Measurements from ENCODE around the gene CTIF.
"Not testable (repeated sequence)": the region's sequence is repeated elsewhere in the genome, so short reads cannot be mapped to it uniquely, and the experiment has no call there.

CTIF gene

DNA sequence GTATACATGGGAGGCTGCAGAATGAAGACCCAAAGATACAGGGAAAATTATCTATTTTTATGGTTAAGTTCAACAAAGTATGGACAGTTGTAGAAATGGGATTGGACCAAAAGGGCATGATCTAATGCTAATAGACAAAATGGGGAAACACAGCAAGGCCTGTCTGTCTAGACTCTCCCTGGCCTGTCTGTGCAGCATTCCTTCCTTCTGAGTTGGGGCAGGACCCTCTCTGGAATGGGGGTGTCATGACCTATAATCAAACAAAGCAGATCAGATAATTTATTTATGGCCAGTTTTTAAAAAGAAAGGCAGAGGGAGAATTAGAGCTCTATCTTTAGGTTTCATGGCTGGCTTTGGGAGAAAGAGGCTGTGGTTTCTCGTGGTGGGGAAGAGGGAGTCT lies 104.4 kb downstream of the CTIF start:
- DNase-seq (ENCODE audit: low spot score): no peak

DNA sequence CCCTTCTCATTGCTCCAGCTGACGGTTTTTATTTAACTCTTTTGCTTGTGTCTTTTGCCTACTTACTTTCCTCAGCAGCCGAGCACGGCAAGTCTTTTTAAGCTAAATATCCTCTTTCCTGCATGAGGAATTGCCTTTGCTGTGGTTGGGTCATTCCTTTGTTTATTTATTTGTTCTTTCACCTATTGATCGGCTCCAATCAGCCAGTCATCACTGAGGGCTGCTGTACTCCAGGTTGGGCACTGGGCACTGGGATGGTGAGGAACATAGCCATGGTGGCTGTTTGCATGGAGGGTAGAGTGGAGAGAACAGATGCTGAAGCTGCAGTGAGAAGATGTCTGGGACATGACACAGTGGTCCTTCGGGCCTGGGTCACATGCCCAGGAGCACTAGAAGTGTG lies 105.2 kb downstream of the CTIF start:
- no peak for DNase-seq (ENCODE audit: low spot score)

DNA sequence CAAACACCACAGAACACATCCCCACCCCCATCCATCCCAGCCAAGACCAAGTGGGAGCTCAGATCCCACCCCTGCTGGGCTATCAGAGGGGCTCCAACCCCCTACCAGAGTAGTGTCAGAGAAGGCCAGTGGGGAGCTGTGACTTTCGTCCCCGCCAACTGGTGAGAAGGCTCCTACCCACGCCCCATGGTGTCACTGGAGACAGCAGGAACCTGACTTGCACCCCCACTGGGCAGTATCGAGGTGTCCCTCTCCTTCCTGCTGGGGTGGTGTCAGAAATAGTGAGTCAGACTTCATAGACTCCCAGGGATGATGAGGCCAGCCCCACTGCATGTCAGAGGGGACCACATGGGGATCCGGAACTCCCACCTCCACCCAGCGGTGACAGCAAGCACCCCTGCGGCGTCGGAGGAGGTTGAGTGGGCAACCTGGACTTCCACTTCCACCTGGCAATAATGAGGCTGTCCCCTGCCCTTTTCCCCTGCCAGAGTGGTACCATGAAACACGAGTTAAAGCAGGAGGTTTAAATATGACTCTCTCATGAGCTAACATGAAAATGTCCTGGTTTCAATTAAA lies 106.7 kb downstream of the CTIF start:
- no peak for DNase-seq (ENCODE audit: low spot score)

DNA sequence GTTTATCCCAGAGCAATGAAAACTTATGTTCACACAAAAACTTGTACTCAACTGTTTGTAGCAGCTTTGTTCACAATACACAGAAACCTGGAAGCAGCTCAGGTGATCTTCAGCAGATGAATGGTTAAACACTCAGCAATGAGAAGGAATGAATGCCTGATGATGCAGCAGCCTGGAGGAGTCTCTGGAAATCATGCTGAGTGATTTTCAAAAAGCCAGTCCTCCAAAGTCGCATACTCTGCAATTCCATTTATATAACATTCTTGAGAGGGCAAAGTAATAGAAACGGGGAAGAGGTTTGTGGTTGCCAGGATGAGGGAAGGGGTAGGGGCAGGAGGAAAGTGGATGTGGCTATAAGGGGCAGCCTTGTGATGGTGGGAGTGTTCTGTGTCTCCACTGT lies 108.1 kb downstream of the CTIF start:
- DNase-seq (ENCODE audit: low spot score): no peak

DNA sequence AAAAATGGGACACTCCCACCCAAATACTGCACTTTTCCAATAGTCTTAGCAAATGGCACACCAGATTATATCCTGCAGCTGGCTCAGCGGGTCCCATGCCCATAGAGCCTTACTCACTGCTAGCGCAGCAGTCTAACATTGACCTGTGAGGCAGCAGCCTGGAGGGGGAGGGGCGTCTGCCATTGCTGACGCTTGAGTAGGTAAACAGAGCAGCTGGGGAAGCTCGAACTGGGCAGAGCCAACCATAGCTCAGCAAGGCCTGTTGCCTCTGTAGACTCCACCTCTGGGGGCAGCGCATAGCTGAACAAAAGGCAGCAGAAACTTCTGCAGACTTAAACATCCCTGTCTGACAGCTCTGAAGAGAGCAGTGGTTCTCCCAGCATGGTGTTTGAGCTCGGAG lies 110.4 kb downstream of the CTIF start:
- DNase-seq (ENCODE audit: low spot score): no peak

DNA sequence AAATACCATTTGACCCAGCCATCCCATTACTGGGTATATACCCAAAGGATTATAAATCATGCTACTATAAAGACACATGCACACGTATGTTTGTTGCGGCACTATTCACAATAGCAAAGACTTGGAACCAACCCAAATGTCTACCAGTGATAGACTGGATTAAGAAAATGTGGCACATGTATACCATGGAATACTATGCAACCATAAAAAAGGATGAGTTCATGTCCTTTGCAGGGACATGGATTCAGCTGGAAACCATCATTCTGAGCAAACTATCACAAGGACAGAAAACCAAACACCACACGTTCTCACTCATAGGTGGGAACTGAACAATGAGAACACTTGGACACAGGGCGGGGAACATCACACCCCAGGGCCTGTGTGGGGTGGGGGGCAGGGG lies 115.8 kb downstream of the CTIF start:
- DNase-seq (ENCODE audit: low spot score): not testable (repeated sequence)

DNA sequence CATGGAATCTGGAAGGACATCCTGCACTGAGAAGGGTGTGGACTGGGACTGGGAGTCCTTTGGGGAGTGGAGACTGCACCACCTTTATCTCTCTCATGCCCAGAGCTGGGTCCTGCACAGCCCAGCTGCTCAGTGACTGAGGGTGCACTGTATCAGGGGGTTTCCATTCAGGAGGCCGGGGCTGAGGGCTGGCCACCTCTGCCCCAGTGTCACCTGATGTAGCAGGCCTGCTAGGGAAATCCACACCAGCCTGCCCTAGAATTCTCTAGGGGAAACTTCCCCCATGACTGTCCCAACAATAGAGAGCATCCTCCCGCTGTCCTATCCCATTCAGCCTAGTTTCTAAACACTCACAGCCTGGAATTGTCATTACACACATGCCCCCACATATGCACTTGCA lies 116.7 kb downstream of the CTIF start:
- DNase-seq (ENCODE audit: low spot score): no peak

DNA sequence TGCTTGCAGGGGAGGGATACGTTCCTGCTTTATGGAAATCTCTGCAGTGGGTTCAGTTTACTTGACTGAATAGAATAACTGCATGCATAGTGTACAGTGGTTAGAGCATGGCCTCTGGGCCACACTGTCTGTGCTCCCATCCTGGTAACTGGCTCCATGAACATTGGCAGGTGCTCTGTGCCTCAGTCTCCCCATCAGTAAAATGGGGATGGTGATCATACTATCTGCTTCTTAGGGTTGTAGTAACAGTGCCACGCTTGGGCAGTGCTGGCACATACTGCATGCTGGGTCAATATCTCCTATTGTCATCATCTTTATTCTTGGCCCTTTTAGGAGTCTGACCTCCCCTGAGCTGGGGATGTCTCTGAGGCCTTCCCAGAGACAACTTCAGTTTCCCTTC lies 117.3 kb downstream of the CTIF start:
- DNase-seq (ENCODE audit: low spot score): no peak

DNA sequence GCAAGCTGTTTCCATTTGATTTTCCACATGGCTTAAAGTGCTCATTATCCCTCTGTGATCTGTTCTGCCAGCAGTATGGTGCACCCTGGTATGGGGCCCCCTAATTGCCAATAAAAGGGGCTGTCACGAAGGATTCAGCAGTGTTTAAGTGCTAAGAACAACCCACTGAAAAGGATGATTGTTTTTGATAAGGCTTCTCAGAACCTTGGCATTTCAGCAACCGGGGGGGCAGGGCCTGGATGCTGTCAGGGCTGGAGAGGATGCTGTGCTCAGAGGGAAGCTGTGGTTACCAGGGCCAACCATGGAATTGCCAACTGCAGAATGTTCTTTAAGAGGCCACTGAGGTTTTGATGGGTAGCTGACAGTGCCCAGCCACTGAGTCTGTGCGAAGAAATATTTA lies 117.8 kb downstream of the CTIF start:
- peak; percentile 43 for DNase-seq (ENCODE audit: low spot score)

DNA sequence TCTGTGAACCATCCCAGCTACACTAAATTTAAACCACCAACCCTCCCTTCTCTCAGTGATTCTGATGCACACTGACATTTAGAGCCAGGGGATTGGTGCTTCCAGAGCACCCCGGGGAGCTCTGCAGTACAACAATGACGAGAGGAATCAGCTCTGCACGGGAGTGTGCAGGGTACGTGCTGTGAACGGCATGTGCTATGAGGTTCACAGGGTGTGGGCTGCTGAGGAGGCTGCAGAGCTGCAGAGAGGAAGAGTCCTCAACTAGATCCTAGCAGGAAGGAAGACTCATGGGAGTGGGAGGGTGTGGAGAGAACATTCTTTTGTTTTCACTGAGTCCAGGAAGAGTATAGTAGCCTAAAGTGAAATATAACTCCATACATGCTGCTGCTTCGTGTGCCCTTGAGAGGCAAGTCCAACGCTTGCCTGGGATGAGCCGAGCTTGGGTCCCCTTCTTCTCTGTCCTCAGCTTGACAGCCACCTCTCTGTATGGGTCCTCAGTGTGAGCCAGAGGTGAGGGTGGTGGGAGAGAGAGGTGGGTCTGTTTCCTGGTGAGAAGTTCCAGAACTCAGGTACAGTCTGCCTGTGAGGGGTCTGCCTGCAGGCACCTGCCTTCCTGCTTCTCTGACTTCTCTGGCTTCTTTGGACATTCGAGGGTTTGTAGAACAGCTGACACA lies 118.8 kb downstream of the CTIF start:
- DNase-seq (ENCODE audit: low spot score): no peak

DNA sequence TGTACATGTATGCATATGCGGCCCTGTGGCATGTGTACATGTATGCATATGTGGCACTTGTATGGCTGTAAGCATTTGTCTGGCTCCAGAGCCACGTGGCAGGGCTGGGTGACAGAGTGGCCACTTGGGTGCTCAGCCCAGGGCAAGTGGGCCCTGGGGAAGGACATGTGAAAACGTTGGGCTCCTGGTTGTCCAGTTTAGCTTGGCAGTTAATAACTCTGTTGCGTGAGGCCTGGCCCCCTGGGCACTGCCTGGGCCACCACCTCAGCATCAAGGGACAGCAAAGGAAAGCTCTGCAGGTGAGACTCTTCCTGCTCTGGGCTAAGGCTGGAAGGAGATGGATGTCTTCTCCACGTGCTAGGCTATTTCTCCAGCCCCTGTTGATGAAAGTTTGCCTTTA lies 119.9 kb downstream of the CTIF start:
- DNase-seq (ENCODE audit: low spot score): no peak

DNA sequence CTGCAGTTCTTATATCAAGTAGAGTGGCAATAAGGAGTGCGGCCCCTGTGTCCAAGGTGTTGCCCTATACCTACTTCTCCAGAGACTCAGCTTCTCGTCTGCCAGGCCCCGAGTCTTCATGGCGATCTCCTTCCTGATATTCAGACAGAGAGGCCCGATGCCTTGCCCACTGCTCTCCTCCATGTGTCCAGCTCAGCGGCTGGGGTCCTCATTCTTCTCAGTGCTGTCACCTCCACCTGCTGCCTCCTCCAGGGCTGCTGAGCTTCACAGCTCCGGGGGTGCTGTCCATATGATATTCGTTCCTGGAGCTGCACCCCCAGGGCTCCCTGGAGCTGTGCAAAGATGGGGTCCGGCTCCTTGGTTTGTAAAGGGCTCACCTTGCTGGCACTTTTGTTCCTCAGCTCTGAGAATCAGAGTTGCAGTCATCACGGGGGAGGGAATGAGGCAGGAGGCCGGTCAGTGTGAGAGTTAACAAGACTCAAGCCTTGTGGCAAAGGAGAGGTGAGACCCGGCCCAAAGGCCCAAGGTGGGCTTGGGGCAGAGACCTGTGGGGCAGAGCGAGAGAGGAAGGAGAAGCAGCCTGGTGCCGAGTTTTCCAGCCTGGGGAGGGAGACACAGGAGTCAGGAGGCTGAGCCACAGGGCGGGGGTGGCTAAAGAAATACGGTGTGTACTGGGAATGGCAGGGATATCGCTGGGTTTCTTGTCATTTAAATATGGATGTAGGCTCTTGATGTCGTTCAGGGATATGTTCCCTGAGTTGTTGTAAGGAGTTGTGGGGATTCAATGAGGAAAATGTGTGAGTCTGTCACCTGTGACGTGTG lies 120.6 kb downstream of the CTIF start:
- DNase-seq (ENCODE audit: low spot score): no peak

DNA sequence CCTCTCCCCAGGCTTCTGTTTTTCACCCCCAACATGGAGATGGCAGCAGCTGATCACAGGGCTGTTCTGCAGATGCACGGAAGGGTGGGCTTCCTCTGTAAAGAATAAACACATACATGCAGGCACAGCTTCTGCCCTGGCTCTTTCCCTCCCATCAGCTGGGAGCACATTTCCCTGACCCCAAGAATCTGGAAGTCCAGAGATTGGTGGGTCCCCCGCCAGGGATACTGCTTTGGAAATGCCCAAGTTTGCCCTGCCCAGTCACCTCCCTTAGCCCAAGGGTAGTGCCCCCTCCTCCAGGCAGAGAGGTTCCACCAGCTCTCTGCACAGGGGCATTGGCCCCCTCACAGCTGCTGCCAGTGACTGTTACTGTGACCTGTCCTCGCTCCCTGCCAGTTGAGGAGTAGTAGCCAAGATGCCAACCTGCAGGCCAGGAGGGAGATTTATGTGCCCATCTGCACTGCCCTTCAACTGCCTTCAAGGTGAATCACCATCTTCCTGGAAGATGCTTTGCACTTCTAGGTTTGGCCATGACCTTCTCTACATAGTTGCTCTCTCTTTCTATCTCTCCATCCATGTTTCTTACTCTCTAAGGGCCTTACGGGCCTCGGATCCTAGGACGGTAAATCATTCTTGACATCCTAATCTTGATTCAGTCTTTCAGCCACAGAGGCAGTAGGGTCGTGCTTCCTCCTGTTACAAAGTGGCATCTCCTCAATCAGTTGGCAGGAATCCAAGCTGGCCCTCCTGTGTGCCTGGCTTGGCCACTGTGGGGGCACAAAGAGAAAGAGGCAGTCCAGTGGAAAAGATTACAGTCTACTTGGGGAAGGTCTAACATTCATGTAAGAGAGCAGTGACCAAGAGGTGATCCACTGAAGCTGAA lies 121.8 kb downstream of the CTIF start:
- DNase-seq (ENCODE audit: low spot score): no peak

DNA sequence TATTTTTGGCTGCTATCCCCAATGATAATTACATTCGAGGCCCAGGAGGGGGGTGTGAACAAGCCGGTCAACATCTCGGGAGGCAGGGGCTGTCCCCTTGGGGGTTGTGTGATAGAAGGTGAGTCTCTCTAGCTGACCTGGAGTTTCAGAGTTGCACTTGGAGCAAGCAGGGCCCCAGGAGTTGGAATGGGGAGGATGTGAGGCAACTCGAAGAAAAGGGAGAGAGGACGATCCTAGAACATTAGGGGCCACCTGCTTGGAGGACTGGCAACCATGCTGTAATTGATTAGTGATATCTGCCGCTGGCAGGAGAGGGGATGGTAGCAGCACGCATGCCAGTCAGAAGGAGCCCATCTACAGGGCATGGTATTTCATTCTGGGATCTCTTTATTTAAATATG lies 122.6 kb downstream of the CTIF start:
- no peak for DNase-seq (ENCODE audit: low spot score)

DNA sequence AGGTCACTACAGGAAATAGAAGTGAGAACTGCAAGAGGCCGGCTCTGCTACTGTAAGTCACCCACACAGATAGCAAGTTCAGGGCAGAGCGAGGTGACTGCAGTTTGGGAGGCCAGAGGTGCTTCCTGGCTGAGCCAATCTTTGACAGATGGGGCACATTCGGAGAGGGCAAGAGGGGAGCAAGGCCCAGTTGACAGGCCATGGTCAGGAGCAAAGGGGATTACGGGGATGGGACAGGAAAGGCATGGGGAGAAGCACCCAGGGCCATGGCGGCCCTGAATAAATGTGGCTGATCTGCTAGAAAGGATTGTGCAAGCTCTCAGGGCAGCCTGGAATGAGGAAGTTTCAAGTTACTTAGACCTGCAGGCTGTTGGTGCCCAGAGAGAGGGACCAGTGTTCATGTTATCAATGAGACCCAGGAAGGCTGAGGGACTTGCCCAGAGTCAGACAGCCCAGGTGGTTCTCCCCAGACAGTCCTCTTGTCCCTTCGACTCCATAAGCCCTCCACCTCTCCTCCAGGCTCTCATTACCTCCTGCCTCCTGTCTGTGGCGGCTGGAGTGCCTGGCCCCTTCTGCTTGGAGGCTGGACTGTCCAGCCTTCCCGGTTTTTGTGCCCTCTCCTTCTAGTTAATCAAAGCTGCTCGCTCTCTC lies 123.3 kb downstream of the CTIF start:
- peak; percentile 64 for DNase-seq (ENCODE audit: low spot score)

DNA sequence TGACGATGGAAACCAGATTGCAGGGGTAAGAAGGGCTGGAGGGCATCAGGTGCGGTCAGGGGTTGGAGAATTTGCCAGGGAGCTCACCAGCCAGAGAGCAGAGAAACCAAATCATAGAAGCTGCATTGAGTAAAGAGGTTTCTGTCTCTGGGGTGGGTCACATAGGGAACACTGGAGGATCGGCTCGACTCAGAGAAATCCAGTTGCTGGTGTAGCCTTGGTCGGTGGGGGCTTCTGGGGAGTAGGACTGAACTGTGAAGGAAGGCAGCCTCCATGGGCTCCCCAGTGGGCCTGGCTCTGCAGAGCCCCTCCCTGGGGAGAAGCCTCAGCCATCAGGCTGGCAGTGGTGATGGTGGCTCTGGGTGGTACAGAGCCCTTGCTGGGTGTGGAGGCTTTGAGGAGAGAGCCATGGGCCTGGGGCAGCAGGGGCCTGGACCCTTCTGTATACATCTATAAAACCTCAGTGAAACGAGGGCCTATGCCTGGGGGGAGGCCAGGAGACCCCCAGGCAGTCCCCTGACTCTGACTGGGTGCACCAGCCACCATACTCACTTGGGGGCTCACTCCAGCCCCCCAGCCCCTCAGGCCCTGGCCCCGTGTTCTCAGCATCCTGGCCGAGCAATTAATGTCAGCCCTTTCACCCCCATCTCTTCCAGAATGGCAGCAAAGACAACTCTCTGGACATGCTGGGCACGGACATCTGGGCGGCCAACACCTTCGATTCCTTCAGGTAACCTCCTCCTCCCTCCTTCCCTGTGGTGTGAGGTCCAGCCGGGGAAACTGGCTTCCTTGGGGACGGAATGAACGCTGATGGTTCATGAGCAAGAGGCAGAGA lies 124.5 kb downstream of the CTIF start:
- DNase-seq (ENCODE audit: low spot score): no peak

DNA sequence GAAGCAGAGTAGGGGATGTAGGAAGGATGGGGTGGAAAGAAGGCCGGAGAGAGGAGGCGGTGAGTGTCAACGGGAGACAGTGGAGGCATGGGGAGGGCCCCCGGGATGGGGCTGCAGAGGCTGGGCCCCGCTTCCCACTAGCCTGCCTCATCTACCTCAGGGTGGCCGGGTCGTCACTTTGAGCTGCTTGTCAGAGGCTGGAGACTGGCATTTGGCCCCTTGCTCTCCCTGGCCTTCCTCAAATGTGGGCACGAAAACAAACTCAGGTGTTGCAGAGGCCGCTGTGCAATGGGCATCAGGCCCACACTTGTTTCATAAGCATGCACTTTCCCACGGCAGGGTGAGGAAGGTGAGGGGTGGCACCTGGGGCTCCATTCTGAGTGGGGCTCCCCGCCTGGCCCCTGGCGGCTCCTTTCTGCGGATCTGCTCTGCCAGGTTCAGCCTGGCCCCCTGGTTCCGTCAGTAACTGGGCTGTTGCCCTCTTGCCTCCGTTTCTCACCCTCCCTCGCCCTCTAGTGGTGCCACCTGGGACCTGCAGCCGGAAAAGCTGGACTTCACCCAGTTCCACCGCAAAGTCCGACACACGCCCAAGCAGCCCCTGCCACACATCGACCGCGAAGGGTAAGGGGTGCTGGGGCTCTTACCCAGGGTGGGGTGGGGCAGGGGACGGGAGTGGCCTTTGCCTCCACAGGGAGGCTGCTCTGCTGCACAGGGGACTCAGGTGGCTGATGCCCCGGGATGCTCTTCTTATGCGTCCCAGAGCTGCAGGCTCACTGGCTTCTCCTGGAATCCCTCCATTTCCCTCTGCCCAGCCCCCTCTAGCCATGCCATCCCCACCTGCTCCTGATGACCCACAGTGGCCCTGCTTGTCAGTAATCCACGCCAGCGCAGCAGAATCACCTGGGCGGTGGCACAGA lies 125.4 kb downstream of the CTIF start:
- DNase-seq (ENCODE audit: low spot score): peak; percentile 79

DNA sequence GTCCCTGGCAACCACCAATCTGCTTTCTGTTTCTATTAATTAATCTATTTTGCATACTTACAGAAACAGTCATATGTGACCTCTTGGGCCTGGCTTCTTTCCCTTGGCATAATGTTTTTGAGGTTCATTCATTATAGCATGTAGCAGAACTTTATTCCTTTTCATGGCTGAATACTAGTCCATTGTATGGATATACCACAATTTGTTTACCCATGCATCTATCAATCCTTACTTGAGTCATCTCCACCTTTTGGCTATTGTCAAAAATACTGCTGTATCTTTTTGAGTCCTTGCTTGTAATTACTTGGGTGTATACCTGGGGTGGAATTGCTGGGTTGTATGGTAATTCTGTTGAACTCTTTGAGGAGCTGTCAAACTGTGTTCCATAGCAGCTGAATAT lies 126.8 kb downstream of the CTIF start:
- DNase-seq (ENCODE audit: low spot score): no peak

DNA sequence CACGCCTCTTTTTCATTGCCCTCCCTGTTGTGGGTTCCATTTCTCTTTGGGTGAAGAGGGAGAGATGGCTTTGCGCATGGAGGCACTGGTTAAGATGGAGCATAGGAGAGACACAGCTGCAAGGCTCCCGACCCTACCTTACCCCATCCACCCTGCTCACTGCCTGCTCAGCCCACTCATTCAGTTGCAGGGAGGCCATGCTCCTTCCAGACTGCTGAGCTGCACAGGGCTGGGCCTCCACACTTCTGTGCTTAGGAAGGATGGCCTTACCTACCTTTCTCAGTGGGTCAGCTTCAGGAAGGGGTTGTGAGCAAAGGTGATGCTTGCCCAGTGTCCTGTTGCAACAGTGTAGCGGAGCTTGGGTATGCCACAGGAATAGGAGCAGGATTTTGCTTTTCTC lies 127.8 kb downstream of the CTIF start:
- DNase-seq (ENCODE audit: low spot score): no peak

Measured in hepatic stellate cell (primary cell).